Activated T-cell treated with anti-CD3 and anti-CD28 coated beads, Interleukin-2, amount 50 U/mL, for 48 hours (primary cell): ENCODE measurements around the gene PRSS23.
"Not testable (repeated sequence)": the region's sequence is repeated elsewhere in the genome, so short reads cannot be mapped to it uniquely, and the experiment has no call there.

Experiments used
- DNase-seq, 2 experiments: peaks; one replicate each; pipeline ENCODE4 v3.0.0-alpha.2; 2020

Gene PRSS23

GRCh38 chr11:86815726-86816125 is 15.4 kb downstream of the PRSS23 start:
- no peak for DNase-seq

DNA sequence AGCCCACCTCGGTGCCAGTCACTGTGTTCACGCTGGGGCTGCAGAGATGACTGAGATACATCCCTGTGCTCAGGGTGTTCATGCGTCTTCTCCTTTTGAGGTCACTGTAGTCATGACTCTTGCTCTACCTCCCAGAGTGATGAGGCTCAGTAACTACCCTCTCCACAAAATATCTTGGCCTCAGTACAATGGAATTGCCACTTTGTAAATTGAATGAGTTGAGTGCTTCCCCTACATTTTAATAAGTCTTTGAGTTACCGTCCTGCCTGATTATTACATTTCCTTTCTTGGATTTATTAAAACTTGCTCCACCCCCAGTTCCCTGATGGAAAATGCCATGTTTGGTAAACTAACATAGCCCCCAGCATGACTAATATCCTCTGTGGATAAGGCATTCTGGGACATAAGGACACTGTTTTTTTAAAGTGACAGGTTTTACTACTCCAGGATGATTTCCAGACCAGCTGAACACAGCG is 15.9 kb downstream of the PRSS23 start:
- DNase-seq, result no peak

DNA sequence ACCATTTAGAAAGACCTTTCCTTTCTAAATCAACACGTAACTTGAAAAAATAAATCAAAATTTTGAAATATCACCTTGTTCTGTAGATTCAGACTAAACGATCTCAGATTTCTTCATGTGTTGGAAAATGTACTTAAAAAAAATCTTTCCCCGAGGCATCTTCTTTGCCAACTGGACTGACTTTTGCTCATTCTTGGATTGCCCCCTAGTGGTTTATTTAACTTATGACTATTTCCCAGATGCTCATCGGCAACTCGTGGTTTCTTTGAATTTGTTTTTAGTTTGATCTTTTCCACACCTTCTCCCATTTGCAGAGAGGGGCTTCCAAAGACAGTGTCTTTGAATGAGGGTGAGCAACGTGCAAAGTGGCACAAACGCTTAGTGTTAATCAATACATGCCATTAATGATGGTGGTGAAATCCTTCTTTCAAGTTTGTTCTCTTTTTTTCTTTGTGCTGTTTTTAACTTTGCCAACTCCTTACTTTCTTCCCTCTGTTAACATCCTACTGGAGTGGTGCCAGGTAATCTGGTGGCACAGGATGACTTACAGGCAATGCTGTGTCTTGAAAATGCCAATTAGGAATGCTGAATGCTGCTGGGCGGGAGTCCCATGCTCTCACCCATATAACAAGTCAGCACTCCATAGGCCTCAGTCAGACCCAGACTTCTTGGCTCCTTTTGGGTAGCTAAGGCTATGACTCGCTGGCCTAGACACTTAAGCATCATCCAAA is 18.3 kb downstream of the PRSS23 start:
- DNase-seq, result no peak

DNA sequence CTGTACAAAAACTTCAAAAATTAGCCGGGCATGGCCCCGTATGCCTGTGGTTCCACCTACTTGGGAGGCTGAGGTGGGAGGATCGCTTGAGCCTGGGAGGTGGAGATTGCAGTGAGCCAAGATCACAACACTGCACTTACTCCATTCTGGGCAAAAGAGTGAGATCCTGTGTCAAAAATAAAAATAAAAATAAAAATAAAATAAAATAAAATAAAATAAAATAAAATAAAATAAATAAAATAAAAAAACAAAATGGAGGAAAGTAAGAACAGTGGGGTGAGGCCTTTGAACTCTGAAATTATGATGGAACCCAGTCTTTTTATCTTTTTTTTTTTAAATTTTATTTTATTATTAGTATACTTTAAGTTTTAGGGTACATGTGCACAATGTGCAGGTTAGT is 23.8 kb downstream of the PRSS23 start:
- DNase-seq, result not testable (repeated sequence)

DNA sequence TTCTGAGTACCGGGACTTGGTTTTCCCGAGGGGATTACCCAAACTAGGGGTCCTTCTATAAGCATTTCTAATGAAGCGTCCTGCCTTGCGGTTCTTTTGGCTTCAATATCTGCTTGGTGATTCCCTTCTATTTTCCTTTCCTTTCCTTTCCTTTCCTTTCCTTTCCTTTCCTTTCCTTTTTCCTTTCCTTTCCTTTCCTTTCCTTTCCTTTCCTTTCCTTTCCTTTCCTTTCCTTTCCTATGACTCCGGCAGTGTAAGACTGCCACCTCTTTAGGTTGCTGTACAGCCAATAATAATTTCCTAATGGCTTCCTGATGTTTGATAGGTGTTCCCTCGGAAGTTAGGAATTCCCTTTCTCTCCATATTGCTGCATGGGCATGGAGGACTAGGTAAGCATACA is 34.0 kb downstream of the PRSS23 start:
- DNase-seq, result not testable (repeated sequence)

GRCh38 chr11:86844762-86845508 is 44.6 kb downstream of the PRSS23 start:
- not testable (repeated sequence) for DNase-seq

- no peak for DNase-seq
These were observed 47.8 kb downstream of the PRSS23 start for GRCh38 chr11:86848132-86848531.

DNA sequence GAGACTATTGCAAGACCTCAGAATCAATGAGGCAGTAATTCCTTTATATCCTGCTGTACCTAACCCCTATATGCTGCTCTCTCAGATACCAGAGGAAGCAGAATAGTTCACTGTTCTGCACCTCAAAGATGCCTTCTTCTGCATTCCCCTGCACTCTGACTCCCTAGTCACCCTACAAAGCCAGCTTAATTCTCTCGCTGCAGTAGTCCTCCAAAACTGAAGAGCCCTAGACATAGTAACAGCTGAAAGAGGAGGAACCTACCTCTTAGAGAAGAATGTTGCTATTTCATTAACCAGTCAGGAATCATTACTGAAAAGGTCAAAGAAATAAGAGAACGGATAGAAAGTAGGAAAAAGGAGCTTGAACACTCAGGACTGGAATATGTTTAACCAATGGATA is 49.3 kb downstream of the PRSS23 start:
- DNase-seq, result no peak
